ENCODE data around the gene ARID3A.

Gene ARID3A

GRCh38 chr19:971795-972194 is 46.0 kb downstream of the ARID3A start:
- H3K4me3 ChIP-seq (ENCODE audit: low read depth, low read length): no peak overlapping the region
- peaks cover 3% of the 10 kb centered on the region for H3K9me3 ChIP-seq (ENCODE audit: control insufficient read depth, insufficient read depth, low read length)
- H3K4me1 ChIP-seq (ENCODE audit: control insufficient read depth, insufficient read depth, low read length): no peaks in the 10 kb centered on the region
- no peaks in the 10 kb centered on the region for H3K27me3 ChIP-seq (ENCODE audit: control insufficient read depth, insufficient read depth, low read length)
- H3K9ac ChIP-seq (ENCODE audit: low read depth, low read length): no peak overlapping the region
- peaks cover 25% of the 10 kb centered on the region for H3K36me3 ChIP-seq (ENCODE audit: control insufficient read depth, insufficient read depth, low read length)

DNA sequence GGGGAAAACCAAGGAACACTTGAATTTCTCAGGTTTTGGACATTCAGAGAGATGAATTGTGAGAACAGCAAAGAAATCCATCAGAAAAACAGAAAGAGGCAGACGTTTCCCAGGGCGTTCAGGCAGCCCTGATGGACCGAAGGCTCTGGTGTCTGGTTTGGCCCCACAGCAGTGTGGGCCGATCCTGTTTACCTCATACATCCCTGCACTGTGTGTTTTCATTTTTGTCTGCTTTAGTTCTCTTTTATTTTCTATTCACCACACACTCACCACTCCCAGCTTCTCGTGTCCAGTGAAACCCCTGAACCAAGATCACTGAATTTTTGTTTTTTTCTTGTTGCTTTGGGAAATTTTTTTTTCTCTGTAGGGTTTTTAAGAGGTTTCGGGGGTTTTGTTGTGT is 46.4 kb downstream of the ARID3A start:
- H3K27me3 ChIP-seq (ENCODE audit: control insufficient read depth, insufficient read depth, low read length): no peaks in the 10 kb centered on the region
- H3K9ac ChIP-seq (ENCODE audit: low read depth, low read length): no peak overlapping the region
- no peaks in the 10 kb centered on the region for H3K4me1 ChIP-seq (ENCODE audit: control insufficient read depth, insufficient read depth, low read length)
- H3K9me3 ChIP-seq (ENCODE audit: control insufficient read depth, insufficient read depth, low read length): peaks cover 3% of the 10 kb centered on the region
- peaks cover 22% of the 10 kb centered on the region for H3K36me3 ChIP-seq (ENCODE audit: control insufficient read depth, insufficient read depth, low read length)
- H3K4me3 ChIP-seq (ENCODE audit: low read depth, low read length): no peak overlapping the region

DNA sequence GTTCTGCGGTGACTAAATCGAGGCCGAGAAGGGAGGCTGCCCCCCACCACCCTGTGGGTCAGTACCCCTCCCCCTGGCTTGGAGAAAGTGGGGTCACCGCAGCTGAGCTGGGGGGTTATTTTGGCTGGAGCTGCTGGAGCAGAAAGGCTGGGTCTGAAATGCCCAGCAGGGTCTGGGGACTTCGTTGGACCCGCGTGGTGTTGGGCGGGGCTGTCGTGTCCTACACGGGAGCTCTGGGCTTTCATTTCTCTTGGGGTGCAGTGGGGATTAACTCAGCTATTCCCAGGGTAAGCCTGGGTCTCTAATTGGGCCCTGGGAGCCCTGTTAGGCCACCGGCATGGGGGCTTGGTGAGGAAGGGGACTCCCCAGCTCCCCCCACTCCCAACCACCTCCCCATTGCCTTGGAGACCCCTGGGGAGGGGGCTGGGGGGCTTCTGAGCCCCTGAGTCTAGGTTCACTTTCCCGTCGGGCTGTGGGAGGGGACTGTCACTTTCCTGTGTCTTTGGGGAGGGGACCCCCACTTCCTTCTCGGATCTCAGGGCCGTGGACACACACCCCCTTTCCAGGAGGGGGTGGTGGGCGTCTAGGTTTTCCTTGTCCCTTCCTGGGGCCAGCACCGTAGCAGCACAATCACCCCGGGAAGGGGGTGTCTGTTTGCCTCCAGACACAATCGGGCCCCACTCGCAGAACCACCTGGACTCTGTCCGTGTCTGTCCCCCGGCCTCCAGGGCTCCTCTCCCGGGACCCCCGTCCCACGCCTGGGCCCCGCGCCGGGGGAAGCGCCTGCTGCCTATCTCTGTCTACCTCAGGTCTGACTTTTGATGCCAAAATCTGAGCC is 48.1 kb downstream of the ARID3A start:
- Histone ChIP-seq H3K4me1 (ENCODE audit: control insufficient read depth, insufficient read depth, low read length) (no peaks in the 10 kb centered on the region), H3K9ac (ENCODE audit: low read depth, low read length) (no peak overlapping the region)

GRCh38 chr19:974564-975257 is 48.9 kb downstream of the ARID3A start:
- Histone ChIP-seq H3K4me1 (ENCODE audit: control insufficient read depth, insufficient read depth, low read length) (no peaks in the 10 kb centered on the region), H3K9ac (ENCODE audit: low read depth, low read length) (no peak overlapping the region), H3K27me3 (ENCODE audit: control insufficient read depth, insufficient read depth, low read length) (no peaks in the 10 kb centered on the region), H3K36me3 (ENCODE audit: control insufficient read depth, insufficient read depth, low read length) (peaks cover 13% of the 10 kb centered on the region), H3K9me3 (ENCODE audit: control insufficient read depth, insufficient read depth, low read length) (peaks cover 3% of the 10 kb centered on the region), H3K4me3 (ENCODE audit: low read depth, low read length) (no peak overlapping the region)

More for the DNA sequence above, 48.1 kb downstream of the ARID3A start:
- no peak overlapping the region for H3K4me3 ChIP-seq (ENCODE audit: low read depth, low read length)
- no peaks in the 10 kb centered on the region for H3K27me3 ChIP-seq (ENCODE audit: control insufficient read depth, insufficient read depth, low read length)
- H3K9me3 ChIP-seq (ENCODE audit: control insufficient read depth, insufficient read depth, low read length): peaks cover 3% of the 10 kb centered on the region
- peaks cover 15% of the 10 kb centered on the region for H3K36me3 ChIP-seq (ENCODE audit: control insufficient read depth, insufficient read depth, low read length)

DNA sequence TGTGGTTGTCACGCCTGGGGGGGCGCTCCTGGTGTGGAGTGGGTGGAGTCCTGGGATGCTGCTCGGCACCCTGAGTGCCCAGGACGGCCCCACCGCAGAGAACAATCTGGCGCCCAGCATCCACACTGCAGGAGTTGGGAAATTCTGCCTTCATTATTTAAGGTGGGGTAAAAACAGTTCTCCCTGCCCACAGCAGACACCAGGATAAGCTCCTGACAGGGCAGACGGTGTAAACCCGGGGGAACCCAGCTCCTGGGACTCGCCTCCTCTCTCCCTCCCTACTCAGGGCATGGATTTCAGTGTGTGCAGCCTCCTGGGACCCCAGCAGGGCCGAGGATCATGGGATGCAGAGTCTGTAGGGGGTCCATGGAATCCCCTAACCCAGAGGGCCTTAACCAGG is 50.6 kb downstream of the ARID3A start:
- Histone ChIP-seq H3K9ac (ENCODE audit: low read depth, low read length) (no peak overlapping the region), H3K27me3 (ENCODE audit: control insufficient read depth, insufficient read depth, low read length) (no peaks in the 10 kb centered on the region), H3K9me3 (ENCODE audit: control insufficient read depth, insufficient read depth, low read length) (no peaks in the 10 kb centered on the region), H3K4me3 (ENCODE audit: low read depth, low read length) (no peak overlapping the region), H3K36me3 (ENCODE audit: control insufficient read depth, insufficient read depth, low read length) (peaks cover 6% of the 10 kb centered on the region), H3K4me1 (ENCODE audit: control insufficient read depth, insufficient read depth, low read length) (peaks cover 4% of the 10 kb centered on the region)

- H3K27me3 ChIP-seq (ENCODE audit: control insufficient read depth, insufficient read depth, low read length): no peaks in the 10 kb centered on the region
- peaks cover 3% of the 10 kb centered on the region for H3K36me3 ChIP-seq (ENCODE audit: control insufficient read depth, insufficient read depth, low read length)
- no peak overlapping the region for H3K4me3 ChIP-seq (ENCODE audit: low read depth, low read length)
- peaks cover 4% of the 10 kb centered on the region for H3K4me1 ChIP-seq (ENCODE audit: control insufficient read depth, insufficient read depth, low read length)
- H3K9me3 ChIP-seq (ENCODE audit: control insufficient read depth, insufficient read depth, low read length): no peaks in the 10 kb centered on the region
- H3K9ac ChIP-seq (ENCODE audit: low read depth, low read length): no peak overlapping the region
Measured at GRCh38 chr19:977058-977464, 51.2 kb downstream of the ARID3A start.

DNA sequence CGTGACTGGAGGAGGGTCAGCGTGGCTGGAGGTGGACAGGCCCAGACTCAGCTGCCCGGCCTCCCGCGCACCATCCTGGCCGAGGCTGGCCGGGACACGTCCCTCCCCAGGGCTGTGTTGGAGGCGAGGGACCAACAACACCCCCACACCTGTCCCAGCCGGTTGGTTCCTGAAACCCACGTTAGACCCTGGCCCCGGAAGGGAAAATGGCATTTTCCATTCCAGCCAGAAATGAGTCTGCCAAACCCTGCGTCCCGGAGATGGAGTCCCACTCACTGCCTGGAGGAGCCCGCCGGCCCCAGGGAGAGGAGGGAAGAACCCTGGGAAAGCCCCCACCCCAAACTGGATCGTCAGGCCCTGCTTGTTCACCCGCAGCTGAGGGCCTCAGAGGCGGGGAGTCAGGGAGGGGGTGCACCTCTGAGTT is 53.5 kb downstream of the ARID3A start:
- no peaks in the 10 kb centered on the region for H3K27me3 ChIP-seq (ENCODE audit: control insufficient read depth, insufficient read depth, low read length)
- no peak overlapping the region for H3K4me3 ChIP-seq (ENCODE audit: low read depth, low read length)
- H3K9ac ChIP-seq (ENCODE audit: low read depth, low read length): no peak overlapping the region
- H3K9me3 ChIP-seq (ENCODE audit: control insufficient read depth, insufficient read depth, low read length): no peaks in the 10 kb centered on the region
- H3K4me1 ChIP-seq (ENCODE audit: control insufficient read depth, insufficient read depth, low read length): peaks cover 4% of the 10 kb centered on the region
- no peaks in the 10 kb centered on the region for H3K36me3 ChIP-seq (ENCODE audit: control insufficient read depth, insufficient read depth, low read length)

GRCh38 chr19:980133-980998 is 54.5 kb downstream of the ARID3A start:
- Histone ChIP-seq H3K4me1 (ENCODE audit: control insufficient read depth, insufficient read depth, low read length) (peaks cover 4% of the 10 kb centered on the region), H3K27me3 (ENCODE audit: control insufficient read depth, insufficient read depth, low read length) (no peaks in the 10 kb centered on the region), H3K4me3 (ENCODE audit: low read depth, low read length) (peak overlapping the region; percentile 22), H3K9me3 (ENCODE audit: control insufficient read depth, insufficient read depth, low read length) (no peaks in the 10 kb centered on the region), H3K36me3 (ENCODE audit: control insufficient read depth, insufficient read depth, low read length) (no peaks in the 10 kb centered on the region), H3K9ac (ENCODE audit: low read depth, low read length) (peak overlapping the region; percentile 60)

DNA sequence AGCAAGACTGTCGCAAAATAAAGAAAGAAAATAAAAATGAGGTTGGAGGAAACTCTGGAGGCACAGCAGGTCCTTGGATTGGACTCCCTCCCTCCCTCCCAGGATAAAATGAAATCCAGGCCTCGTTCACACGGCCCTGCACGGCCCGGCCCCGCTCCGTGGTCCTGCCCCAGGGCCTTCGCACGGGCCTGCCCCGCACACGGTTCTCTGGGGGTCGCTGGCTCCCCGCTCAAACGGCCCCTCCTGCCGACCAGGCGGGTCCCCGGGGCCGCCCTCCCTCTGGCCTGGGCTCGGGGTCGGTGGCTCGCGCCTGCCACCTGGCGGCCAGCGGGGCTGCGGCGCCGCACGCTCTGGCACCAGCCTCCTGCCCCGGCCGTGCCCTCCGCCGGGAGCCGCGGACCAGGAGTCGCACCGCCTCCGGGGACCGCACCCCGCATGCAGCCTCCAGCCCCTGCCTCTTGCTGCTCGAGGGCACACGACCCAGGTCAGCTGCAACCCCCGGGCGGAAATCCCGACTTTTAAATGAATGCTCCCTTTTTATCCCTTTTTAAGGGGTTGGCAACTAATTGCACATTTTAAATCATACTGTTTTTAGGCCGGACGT is 56.8 kb downstream of the ARID3A start:
- H3K9me3 ChIP-seq (ENCODE audit: control insufficient read depth, insufficient read depth, low read length): no peaks in the 10 kb centered on the region
- H3K4me3 ChIP-seq (ENCODE audit: low read depth, low read length): no peak overlapping the region
- peaks cover 4% of the 10 kb centered on the region for H3K4me1 ChIP-seq (ENCODE audit: control insufficient read depth, insufficient read depth, low read length)
- no peak overlapping the region for H3K9ac ChIP-seq (ENCODE audit: low read depth, low read length)
- H3K36me3 ChIP-seq (ENCODE audit: control insufficient read depth, insufficient read depth, low read length): peaks cover 14% of the 10 kb centered on the region
- H3K27me3 ChIP-seq (ENCODE audit: control insufficient read depth, insufficient read depth, low read length): no peaks in the 10 kb centered on the region

DNA sequence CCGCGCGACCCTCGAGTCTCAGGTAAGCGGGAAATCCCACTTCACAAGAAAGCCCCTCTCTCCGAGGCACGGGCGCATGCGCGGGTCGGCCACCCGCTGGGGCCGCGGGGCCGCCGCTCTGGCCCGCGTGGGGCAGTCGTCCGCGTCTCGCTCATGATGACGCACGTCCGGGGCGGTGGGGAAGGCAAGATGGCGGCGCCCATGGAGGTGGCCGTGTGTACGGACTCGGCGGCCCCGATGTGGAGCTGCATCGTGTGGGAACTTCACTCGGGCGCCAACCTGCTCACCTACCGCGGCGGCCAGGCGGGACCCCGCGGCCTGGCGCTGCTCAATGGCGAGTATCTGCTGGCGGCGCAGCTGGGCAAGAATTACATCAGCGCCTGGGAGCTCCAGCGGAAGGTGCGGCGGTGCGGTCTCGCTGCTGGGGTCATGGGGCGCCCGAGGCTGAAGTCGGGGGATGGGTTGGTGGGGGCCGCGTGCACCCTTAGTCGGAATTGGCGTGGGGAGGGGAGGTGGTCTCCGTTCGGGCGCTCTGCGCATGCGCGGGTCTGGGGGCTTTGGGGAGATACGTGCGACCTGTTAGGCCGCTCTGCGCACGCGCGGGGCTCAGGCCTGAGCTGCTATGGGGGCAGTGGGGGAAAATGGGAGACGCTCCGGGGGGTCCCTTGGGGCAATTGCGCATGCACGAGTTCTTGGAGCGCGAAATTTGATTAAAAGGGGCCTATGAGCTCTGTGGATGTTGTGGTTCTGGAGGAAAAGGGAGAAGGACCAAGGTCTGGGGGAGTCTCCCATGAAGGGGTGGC is 58.5 kb downstream of the ARID3A start, which contains the start of gene WDR18:
Gene WDR18 (plus strand): TSS at position 181 of the 803 bp plus-strand sequence. CDS start 9 bp downstream, at position 190.
- no peaks in the 10 kb centered on the region for H3K27me3 ChIP-seq (ENCODE audit: control insufficient read depth, insufficient read depth, low read length)
- H3K9me3 ChIP-seq (ENCODE audit: control insufficient read depth, insufficient read depth, low read length): no peaks in the 10 kb centered on the region
- peaks cover 4% of the 10 kb centered on the region for H3K4me1 ChIP-seq (ENCODE audit: control insufficient read depth, insufficient read depth, low read length)
- H3K9ac ChIP-seq (ENCODE audit: low read depth, low read length): peak within 1 kb of the TSS; percentile 98
- H3K4me3 ChIP-seq (ENCODE audit: low read depth, low read length): peak within 1 kb of the TSS; percentile 85
- H3K36me3 ChIP-seq (ENCODE audit: control insufficient read depth, insufficient read depth, low read length): peaks cover 19% of the 10 kb centered on the region
